WERI-Rb-1 (cell line): ENCODE results near the gene GABRE.

Experiments
- DNase-seq: peaks from one replicate; pipeline ENCODE4 v3.0.0-alpha.2; 2020
- H3K27ac ChIP-seq: fragments of 250-450 bp; sonication (Bioruptor Pico); 2 replicates; pipeline ENCODE4 v1.5.1; 2020; ENCODE audit warnings: mild to moderate bottlenecking, moderate library complexity
- H3K27me3 ChIP-seq: fragments of 250-450 bp; sonication (Bioruptor Pico); 2 replicates; pipeline ENCODE4 v1.5.1; 2021; ENCODE audit warnings: mild to moderate bottlenecking, low read depth, moderate library complexity; ENCODE audit not compliant: insufficient read depth, severe bottlenecking
- H3K36me3 ChIP-seq: fragments of 250-450 bp; sonication (Bioruptor Pico); 2 replicates; pipeline ENCODE4 v1.5.1; 2020; ENCODE audit warnings: mild to moderate bottlenecking, moderate library complexity
- H3K4me3 ChIP-seq: 2 replicates; pipeline ENCODE4 v1.5.1; 2011; ENCODE audit warnings: low read depth, mild to moderate bottlenecking, control low read depth, low read length
- H3K9me3 ChIP-seq: fragments of 250-450 bp; sonication (Bioruptor Pico); 2 replicates; pipeline ENCODE4 v1.5.1; 2021; ENCODE audit warnings: mild to moderate bottlenecking, moderate library complexity; ENCODE audit not compliant: severe bottlenecking
- CTCF ChIP-seq: IDR thresholded peaks from 2 replicates; pipeline ENCODE4 v1.5.1; 2011; ENCODE audit warnings: low read depth, mild to moderate bottlenecking, control low read depth, inconsistent platforms, low read length

Gene GABRE

GRCh38 chrX:151975736-151976275 lies 1.3 kb upstream of the GABRE start:
- Histone ChIP-seq H3K9me3 (no peaks in the 10 kb centered on the region), H3K27ac (no peak overlapping the region), H3K4me3 (no peak overlapping the region), H3K36me3 (no peaks in the 10 kb centered on the region), H3K27me3 (no peaks in the 10 kb centered on the region)
- DNase-seq: no peak
- no peak for TF ChIP-seq CTCF

DNA sequence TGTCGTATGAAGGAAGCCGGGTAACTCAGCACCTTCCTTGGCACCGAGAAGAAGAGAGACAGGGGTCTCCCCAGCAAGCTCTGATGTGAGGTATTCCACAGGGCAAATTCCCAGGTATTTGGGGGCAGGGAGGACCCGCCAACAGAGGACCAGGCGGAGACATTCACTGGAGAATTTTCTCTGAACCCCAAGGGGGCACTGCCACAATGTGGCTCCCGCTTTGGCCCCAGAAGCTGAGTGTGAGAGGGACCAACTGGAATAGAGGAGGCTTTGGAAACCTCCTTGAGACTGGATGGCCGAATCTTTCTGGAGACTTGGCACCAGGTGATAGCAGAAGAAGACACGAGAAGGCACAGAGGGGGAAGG lies 735 bp upstream of the GABRE start:
- Histone ChIP-seq H3K27me3 (no peaks in the 10 kb centered on the region), H3K27ac (no peak overlapping the region), H3K4me3 (peak overlapping the region; percentile 47), H3K36me3 (peaks cover under 1% of the 10 kb centered on the region; the same call in 1 of the 2 replicates), H3K9me3 (no peaks in the 10 kb centered on the region)
- no peak for TF ChIP-seq CTCF
- DNase-seq: no peak

DNA sequence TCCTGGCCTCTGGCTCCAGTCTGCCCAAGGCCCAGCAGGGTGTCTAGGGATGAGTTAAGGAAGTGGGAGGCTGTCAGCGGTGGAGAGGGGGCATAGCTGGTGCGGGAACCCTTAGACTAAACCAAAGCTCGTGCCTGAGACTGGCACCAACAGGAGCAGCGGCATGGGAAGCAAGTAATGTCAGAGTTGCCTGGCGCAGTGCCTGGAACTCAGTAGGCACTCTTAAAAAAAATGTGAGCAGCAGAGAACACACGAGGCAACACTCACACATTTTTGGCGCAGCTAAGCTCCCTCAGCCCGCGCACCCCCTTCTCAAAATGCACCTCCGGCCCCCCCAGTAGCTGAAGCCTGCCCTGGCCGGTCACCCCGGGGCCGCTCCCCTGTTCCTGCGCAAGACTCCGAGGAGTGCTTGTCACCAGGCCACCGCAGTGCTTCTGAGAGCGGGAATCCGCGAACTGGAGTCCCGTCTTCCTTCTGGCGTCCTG lies 583 bp downstream of the GABRE start:
- H3K4me3 ChIP-seq: peak overlapping the region; percentile 47
- no peaks in the 10 kb centered on the region for H3K9me3 ChIP-seq
- H3K36me3 ChIP-seq: peaks cover 11% of the 10 kb centered on the region
- TF ChIP-seq CTCF: no peak
- no peaks in the 10 kb centered on the region for H3K27me3 ChIP-seq
- peak overlapping the region; percentile 28 for H3K27ac ChIP-seq
- DNase-seq: peak; percentile 38

DNA sequence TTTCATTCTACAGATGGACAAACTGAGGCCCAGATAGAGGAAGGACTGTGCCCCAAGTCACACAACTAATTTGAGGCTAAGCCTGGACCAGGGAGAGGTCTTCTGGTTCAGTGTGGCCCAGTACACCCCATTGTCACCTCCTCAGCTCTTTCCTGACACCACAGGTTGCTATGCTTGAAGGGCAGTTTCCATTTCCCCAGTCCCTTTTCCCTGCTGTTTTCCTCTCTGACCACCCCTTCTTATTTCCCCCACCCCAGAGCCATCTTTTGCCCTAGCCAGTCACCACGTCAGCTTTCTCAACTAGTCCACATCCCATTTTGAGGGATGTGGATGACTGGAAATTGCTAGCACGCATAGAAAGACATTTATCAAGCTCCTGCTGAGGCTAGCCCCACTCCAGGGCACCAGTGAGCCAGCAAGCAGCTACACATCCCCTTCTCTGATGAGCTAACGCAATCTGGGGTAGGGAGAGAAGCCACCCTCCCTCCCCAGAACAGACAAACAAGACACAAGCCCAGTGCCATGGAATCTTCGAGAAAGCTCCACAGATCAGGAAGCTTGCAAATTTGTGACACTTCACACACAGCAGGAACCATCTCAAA lies 1.3 kb downstream of the GABRE start:
- no peaks in the 10 kb centered on the region for H3K9me3 ChIP-seq

GRCh38 chrX:151970661-151971060 lies 3.8 kb downstream of the GABRE start:
- no peak for DNase-seq
- no peaks in the 10 kb centered on the region for H3K9me3 ChIP-seq
- H3K27me3 ChIP-seq: no peaks in the 10 kb centered on the region
- H3K4me3 ChIP-seq: no peak overlapping the region
- TF ChIP-seq CTCF: no peak
- no peak overlapping the region for H3K27ac ChIP-seq
- peaks cover 24% of the 10 kb centered on the region for H3K36me3 ChIP-seq

More for the DNA sequence above, 1.3 kb downstream of the GABRE start:
- Histone ChIP-seq H3K27ac (no peak overlapping the region), H3K4me3 (peak overlapping the region; percentile 47), H3K36me3 (peaks cover 18% of the 10 kb centered on the region), H3K27me3 (no peaks in the 10 kb centered on the region)
- no peak for TF ChIP-seq CTCF
- DNase-seq: no peak

- no peaks in the 10 kb centered on the region for H3K27me3 ChIP-seq
- TF ChIP-seq CTCF: no peak
- H3K27ac ChIP-seq: no peak overlapping the region
- H3K36me3 ChIP-seq: peaks cover 24% of the 10 kb centered on the region
- H3K4me3 ChIP-seq: no peak overlapping the region
- no peaks in the 10 kb centered on the region for H3K9me3 ChIP-seq
- no peak for DNase-seq
Measured at GRCh38 chrX:151970027-151970426, 4.4 kb downstream of the GABRE start.
